Hepatocyte (in vitro differentiated cells): Measurements from ENCODE around the gene PALD1.

Source experiments
- EZH2 ChIP-seq: fragments of 200-600 bp; sonication (generic); IDR thresholded peaks from 2 replicates; pipeline ENCODE4 v1.6.1; 2016; ENCODE audit warnings: antibody characterized with exemption, mild to moderate bottlenecking, borderline replicate concordance
- TF ChIP-seq, protein P1 (sequence below): fragments of 200-600 bp; sonication (generic); IDR thresholded peaks from 2 replicates; pipeline ENCODE4 v1.5.1; 2016; ENCODE audit warnings: antibody characterized with exemption, mild to moderate bottlenecking; ENCODE audit not compliant: poor library complexity

GRCh38 chr10:70472799-70473454 lies 5.6 kb upstream of the PALD1 start:
- TF ChIP-seq EZH2 = no peak
- TF ChIP-seq, protein P1, sequence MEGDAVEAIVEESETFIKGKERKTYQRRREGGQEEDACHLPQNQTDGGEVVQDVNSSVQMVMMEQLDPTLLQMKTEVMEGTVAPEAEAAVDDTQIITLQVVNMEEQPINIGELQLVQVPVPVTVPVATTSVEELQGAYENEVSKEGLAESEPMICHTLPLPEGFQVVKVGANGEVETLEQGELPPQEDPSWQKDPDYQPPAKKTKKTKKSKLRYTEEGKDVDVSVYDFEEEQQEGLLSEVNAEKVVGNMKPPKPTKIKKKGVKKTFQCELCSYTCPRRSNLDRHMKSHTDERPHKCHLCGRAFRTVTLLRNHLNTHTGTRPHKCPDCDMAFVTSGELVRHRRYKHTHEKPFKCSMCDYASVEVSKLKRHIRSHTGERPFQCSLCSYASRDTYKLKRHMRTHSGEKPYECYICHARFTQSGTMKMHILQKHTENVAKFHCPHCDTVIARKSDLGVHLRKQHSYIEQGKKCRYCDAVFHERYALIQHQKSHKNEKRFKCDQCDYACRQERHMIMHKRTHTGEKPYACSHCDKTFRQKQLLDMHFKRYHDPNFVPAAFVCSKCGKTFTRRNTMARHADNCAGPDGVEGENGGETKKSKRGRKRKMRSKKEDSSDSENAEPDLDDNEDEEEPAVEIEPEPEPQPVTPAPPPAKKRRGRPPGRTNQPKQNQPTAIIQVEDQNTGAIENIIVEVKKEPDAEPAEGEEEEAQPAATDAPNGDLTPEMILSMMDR = no peak
